Testis (tissue), 2 donors: ENCODE data around the gene C2CD5.

Experiments
- POLR2A ChIP-seq: fragments of 450-650 bp; IDR thresholded peaks from one replicate; pipeline ENCODE4 v1.6.1; 2017; ENCODE audit warnings: antibody characterized with exemption, mild to moderate bottlenecking, moderate library complexity
- TF ChIP-seq, protein P1 (sequence below), 3 experiments: fragments of 450-650 bp in 2 of 3; fragments of 200-600 bp in 1 of 3; sonication (generic) in 1 of 3; IDR thresholded peaks; one replicate each; pipeline ENCODE4 v1.5.1; 2016 to 2019; ENCODE audit warnings: antibody characterized with exemption in 3 of 3, mild to moderate bottlenecking in 2 of 3, moderate library complexity in 1 of 3

DNA sequence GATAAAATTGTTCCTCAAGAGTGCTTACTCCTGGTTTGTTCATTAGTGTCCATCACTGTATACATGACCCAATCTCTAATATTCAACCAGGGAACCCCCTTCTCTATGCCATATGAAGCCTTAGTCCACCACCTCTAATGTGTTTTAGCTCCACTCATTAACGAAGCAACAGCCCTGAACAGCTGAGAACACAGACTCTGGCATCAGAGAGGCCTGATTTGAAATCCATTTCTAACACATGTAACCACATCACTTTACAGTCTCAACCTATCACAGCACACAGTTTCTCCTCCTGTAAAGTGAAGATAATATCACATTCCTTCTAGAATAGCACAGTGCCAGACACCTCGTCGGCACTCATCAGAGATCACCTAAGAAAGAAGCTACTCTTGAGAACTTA lies 64.3 kb downstream of the C2CD5 start:
- TF ChIP-seq, protein P1, sequence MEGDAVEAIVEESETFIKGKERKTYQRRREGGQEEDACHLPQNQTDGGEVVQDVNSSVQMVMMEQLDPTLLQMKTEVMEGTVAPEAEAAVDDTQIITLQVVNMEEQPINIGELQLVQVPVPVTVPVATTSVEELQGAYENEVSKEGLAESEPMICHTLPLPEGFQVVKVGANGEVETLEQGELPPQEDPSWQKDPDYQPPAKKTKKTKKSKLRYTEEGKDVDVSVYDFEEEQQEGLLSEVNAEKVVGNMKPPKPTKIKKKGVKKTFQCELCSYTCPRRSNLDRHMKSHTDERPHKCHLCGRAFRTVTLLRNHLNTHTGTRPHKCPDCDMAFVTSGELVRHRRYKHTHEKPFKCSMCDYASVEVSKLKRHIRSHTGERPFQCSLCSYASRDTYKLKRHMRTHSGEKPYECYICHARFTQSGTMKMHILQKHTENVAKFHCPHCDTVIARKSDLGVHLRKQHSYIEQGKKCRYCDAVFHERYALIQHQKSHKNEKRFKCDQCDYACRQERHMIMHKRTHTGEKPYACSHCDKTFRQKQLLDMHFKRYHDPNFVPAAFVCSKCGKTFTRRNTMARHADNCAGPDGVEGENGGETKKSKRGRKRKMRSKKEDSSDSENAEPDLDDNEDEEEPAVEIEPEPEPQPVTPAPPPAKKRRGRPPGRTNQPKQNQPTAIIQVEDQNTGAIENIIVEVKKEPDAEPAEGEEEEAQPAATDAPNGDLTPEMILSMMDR (IDR thresholded peaks at IDR 0.05): no peak
- no peak for TF ChIP-seq POLR2A
